Fibroblast of lung (primary cell): ENCODE results near the gene CEP131. TPM values are rescaled to one million over a fixed set of nuclear protein-coding genes. Genes with fewer than 3 reads are reported as not detected.

Experiments
- DNase-seq, 2 donors: peaks; one replicate each; pipeline versions ENCODE4 v3.0.0 to v3.0.0-alpha.2; 2010; ENCODE audit warnings: low read depth in 2 of 2
- H2AFZ ChIP-seq: 2 replicates; pipeline ENCODE4 v1.5.1; 2012; ENCODE audit warnings: low read length, control low read depth, inconsistent platforms
- H3K27ac ChIP-seq: 2 replicates; pipeline ENCODE4 v1.5.1; 2011; ENCODE audit warnings: low read length, control low read depth; ENCODE audit not compliant: insufficient read depth
- H3K27me3 ChIP-seq: 2 replicates; pipeline ENCODE4 v1.5.1; 2011; ENCODE audit warnings: mild to moderate bottlenecking, low read length; ENCODE audit not compliant: control insufficient read depth, insufficient read depth
- H3K36me3 ChIP-seq: 2 replicates; pipeline ENCODE4 v1.5.1; 2011; ENCODE audit warnings: low read length; ENCODE audit not compliant: control insufficient read depth, insufficient read depth
- H3K4me1 ChIP-seq: 2 replicates; pipeline ENCODE4 v1.5.1; 2011; ENCODE audit warnings: low read length; ENCODE audit not compliant: control insufficient read depth, insufficient read depth; ENCODE audit errors: extremely low read depth
- H3K4me2 ChIP-seq: 2 replicates; pipeline ENCODE4 v1.5.1; 2011; ENCODE audit warnings: low read length, control low read depth; ENCODE audit not compliant: insufficient read depth; ENCODE audit errors: extremely low read depth
- H3K4me3 ChIP-seq, 4 experiments: fragments of 200-600 bp in 1 of 4; sonication (generic) in 1 of 4; replicated peaks in 1 of 4; 2 replicates each; pipeline ENCODE4 v1.5.1; 2011 to 2016; ENCODE audit warnings: low read length in 4 of 4, low read depth in 3 of 4, mild to moderate bottlenecking in 3 of 4, control low read depth in 2 of 4, inconsistent platforms in 1 of 4, mixed read lengths in 1 of 4; ENCODE audit not compliant: insufficient read depth in 1 of 4; ENCODE audit errors: control extremely low read depth in 1 of 4
- H3K79me2 ChIP-seq: 2 replicates; pipeline ENCODE4 v1.5.1; 2012; ENCODE audit warnings: mild to moderate bottlenecking, low read length, inconsistent platforms; ENCODE audit not compliant: control insufficient read depth, insufficient read depth
- H3K9ac ChIP-seq: 2 replicates; pipeline ENCODE4 v1.5.1; 2011; ENCODE audit warnings: mild to moderate bottlenecking, low read length, control low read depth; ENCODE audit not compliant: insufficient read depth
- H3K9me3 ChIP-seq: 2 replicates; pipeline ENCODE4 v1.5.1; 2012; ENCODE audit warnings: low read depth, low read length; ENCODE audit not compliant: control insufficient read depth, insufficient read depth
- H4K20me1 ChIP-seq: 2 replicates; pipeline ENCODE4 v1.5.1; 2011; ENCODE audit warnings: low read length; ENCODE audit not compliant: control insufficient read depth, insufficient read depth; ENCODE audit errors: extremely low read depth
- EZH2 ChIP-seq: IDR thresholded peaks from 2 replicates; pipeline ENCODE4 v1.5.1; 2012; ENCODE audit warnings: low read length, control low read depth, mild to moderate bottlenecking; ENCODE audit errors: missing control alignments
- polyA plus RNA-seq, 2 donors: library from polyadenylated mRNA; depleted of rRNA in 1 of 2; stranded (reverse) in 1 of 2; unstranded in 1 of 2; fragments of >200 nt; gene quantifications; 2 replicates each; pipeline ENCODE4 v1.2.1, GENCODE V29; 2011 to 2012; ENCODE audit warnings: missing spikeins in 1 of 2
- total RNA-seq: library from RNA; depleted of rRNA; stranded (reverse); fragments of >200 nt; gene quantifications from 2 replicates; pipeline ENCODE4 v1.2.1, GENCODE V29; 2014
- TF ChIP-seq, protein P1 (sequence below), 2 donors: IDR thresholded peaks in 1 of 2; conservative IDR thresholded peaks in 1 of 2; 1 replicate in 1 of 2; 2 replicates in 1 of 2; pipeline ENCODE4 v1.5.1; 2011 to 2012; ENCODE audit warnings: low read length in 2 of 2, control low read depth in 1 of 2, inconsistent platforms in 1 of 2, low read depth in 1 of 2, mild to moderate bottlenecking in 1 of 2

CEP131 gene
- total and polyA plus RNA-seq, 2 donors (not counting 1 experiment from before 2014, with no cell fraction given): 2.0 to 7.4 TPM

GRCh38 chr17:81203136-81203535, 19.6 kb downstream of the CEP131 start:
- Histone ChIP-seq H3K4me1 (no peaks in the 10 kb centered on the region), H3K36me3 (peaks cover 3% of the 10 kb centered on the region), H4K20me1 (no peaks in the 10 kb centered on the region), H3K27ac (no peak overlapping the region), H3K9me3 (no peaks in the 10 kb centered on the region), H3K9ac (no peak overlapping the region), H3K27me3 (no peaks in the 10 kb centered on the region), H3K4me2 (no peak overlapping the region), H3K79me2 (no peaks in the 10 kb centered on the region), H3K4me3 (no peak overlapping the region), H2AFZ (no peak overlapping the region)
- DNase-seq: no peak
- no peak for TF ChIP-seq EZH2
- TF ChIP-seq, protein P1, sequence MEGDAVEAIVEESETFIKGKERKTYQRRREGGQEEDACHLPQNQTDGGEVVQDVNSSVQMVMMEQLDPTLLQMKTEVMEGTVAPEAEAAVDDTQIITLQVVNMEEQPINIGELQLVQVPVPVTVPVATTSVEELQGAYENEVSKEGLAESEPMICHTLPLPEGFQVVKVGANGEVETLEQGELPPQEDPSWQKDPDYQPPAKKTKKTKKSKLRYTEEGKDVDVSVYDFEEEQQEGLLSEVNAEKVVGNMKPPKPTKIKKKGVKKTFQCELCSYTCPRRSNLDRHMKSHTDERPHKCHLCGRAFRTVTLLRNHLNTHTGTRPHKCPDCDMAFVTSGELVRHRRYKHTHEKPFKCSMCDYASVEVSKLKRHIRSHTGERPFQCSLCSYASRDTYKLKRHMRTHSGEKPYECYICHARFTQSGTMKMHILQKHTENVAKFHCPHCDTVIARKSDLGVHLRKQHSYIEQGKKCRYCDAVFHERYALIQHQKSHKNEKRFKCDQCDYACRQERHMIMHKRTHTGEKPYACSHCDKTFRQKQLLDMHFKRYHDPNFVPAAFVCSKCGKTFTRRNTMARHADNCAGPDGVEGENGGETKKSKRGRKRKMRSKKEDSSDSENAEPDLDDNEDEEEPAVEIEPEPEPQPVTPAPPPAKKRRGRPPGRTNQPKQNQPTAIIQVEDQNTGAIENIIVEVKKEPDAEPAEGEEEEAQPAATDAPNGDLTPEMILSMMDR (conservative IDR thresholded peaks at IDR 0.05 in 1 of 2, IDR thresholded peaks at IDR 0.05 in 1 of 2; ENCODE audit: low read depth in 1 of 2, low read length in 2 of 2): no peak

GRCh38 chr17:81202318-81202717, 20.4 kb downstream of the CEP131 start:
- no peak for DNase-seq
- no peaks in the 10 kb centered on the region for H3K4me1 ChIP-seq
- no peak overlapping the region for H2AFZ ChIP-seq
- no peaks in the 10 kb centered on the region for H3K9me3 ChIP-seq
- TF ChIP-seq, protein P1 (conservative IDR thresholded peaks at IDR 0.05 in 1 of 2, IDR thresholded peaks at IDR 0.05 in 1 of 2; ENCODE audit: low read depth in 1 of 2, low read length in 2 of 2): no peak
- TF ChIP-seq EZH2: no peak
- H3K27me3 ChIP-seq: no peaks in the 10 kb centered on the region
- peaks cover 3% of the 10 kb centered on the region for H3K36me3 ChIP-seq
- no peak overlapping the region for H3K4me3 ChIP-seq
- H3K4me2 ChIP-seq: no peak overlapping the region
- H3K9ac ChIP-seq: no peak overlapping the region
- H4K20me1 ChIP-seq: no peaks in the 10 kb centered on the region
- no peak overlapping the region for H3K27ac ChIP-seq
- H3K79me2 ChIP-seq: no peaks in the 10 kb centered on the region

DNA sequence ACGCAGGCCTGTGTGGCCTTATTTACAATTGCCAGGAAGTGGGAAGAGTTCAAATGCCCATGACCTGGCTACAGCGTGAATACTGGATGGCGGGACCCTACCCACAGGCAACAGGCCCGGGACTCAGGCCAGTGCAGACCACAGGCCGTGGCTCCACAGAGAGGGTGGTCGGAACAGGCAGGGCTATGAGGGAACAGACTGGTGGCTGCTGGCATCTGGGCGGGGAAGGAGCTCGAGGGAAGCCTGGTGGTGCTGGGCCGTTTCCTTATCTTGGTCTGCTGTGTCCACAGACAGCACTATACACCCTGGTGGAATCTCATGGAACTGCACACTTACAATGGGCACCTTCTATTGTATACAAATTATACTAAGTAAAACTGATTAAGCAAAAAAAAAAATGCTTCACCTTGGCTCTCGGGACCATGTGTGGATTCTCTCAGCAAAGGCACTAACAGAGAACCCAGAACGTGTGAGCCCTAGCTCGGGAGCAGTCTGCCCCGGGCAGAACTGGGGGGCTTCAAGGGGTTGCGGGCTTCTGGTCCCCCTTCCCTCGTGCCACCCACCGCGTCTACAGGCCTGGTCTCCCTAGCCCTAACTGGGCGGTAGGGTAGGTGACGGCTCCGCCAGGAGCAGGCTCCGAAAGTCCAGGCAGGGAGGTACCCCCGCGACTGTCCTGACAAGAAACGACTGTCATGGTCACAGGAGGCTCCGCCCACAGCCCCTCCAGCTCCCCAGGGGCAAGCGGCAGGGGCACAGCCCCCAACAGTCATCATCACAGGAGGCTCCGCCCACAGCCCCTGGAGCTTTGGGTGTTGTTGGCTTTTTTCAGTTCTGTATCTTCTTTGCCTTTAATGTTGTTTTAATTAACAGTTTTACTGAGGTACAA, 21.8 kb downstream of the CEP131 start:
- DNase-seq: peak; percentile 61 to 68
- H4K20me1 ChIP-seq: no peaks in the 10 kb centered on the region
- H3K79me2 ChIP-seq: no peaks in the 10 kb centered on the region
- H3K9ac ChIP-seq: no peak overlapping the region
- peaks cover 3% of the 10 kb centered on the region for H3K36me3 ChIP-seq
- H3K27me3 ChIP-seq: no peaks in the 10 kb centered on the region
- no peak for TF ChIP-seq EZH2
- TF ChIP-seq, protein P1 (conservative IDR thresholded peaks at IDR 0.05 in 1 of 2, IDR thresholded peaks at IDR 0.05 in 1 of 2; ENCODE audit: low read depth in 1 of 2, low read length in 2 of 2): peak; percentile 42 to 73
- H2AFZ ChIP-seq: no peak overlapping the region
- H3K4me3 ChIP-seq: no peak overlapping the region
- H3K9me3 ChIP-seq: no peaks in the 10 kb centered on the region
- no peaks in the 10 kb centered on the region for H3K4me1 ChIP-seq
- H3K4me2 ChIP-seq: no peak overlapping the region
- H3K27ac ChIP-seq: no peak overlapping the region
